CD14-positive monocyte (primary cell): Measurements from ENCODE around the gene IGF1R. TPM values are rescaled to one million over a fixed set of nuclear protein-coding genes. Genes with fewer than 3 reads are reported as not detected.

Source experiments
- DNase-seq, 3 donors: peaks; one replicate each; pipeline ENCODE4 v3.0.0-alpha.2; 2011 to 2022
- H2AFZ ChIP-seq: 2 replicates; pipeline ENCODE4 v1.6.0; 2012; ENCODE audit warnings: mild to moderate bottlenecking, low read depth, low read length, inconsistent platforms; ENCODE audit not compliant: insufficient read depth, poor library complexity, severe bottlenecking
- H3K27ac ChIP-seq, 2 donors: 1 replicate in 1 of 2; 2 replicates in 1 of 2; pipeline ENCODE4 v1.5.1; 2012 to 2013; ENCODE audit warnings: low read length in 2 of 2, control low read depth in 1 of 2, inconsistent platforms in 1 of 2, low read depth in 1 of 2, mild to moderate bottlenecking in 1 of 2
- H3K27me3 ChIP-seq, 2 donors: one replicate each; pipeline versions ENCODE4 v1.6.0 to v1.6.1; 2011 to 2013; ENCODE audit warnings: low read length in 2 of 2; ENCODE audit not compliant: control insufficient read depth in 2 of 2, insufficient read depth in 2 of 2
- H3K36me3 ChIP-seq, 2 donors: replicated peaks in 1 of 2; 1 replicate in 1 of 2; 2 replicates in 1 of 2; pipeline versions ENCODE4 v1.5.1 to v1.6.1; 2012 to 2013; ENCODE audit warnings: low read length in 2 of 2, control low read depth in 1 of 2, inconsistent platforms in 1 of 2, mild to moderate bottlenecking in 1 of 2; ENCODE audit not compliant: insufficient read depth in 2 of 2, control insufficient read depth in 1 of 2
- H3K4me1 ChIP-seq, 2 donors: 1 replicate in 1 of 2; 2 replicates in 1 of 2; pipeline versions ENCODE4 v1.5.1 to v1.6.1; 2012 to 2013; ENCODE audit warnings: low read length in 2 of 2, control low read depth in 1 of 2, inconsistent platforms in 1 of 2, mild to moderate bottlenecking in 1 of 2, moderate library complexity in 1 of 2; ENCODE audit not compliant: insufficient read depth in 2 of 2, control insufficient read depth in 1 of 2
- H3K4me2 ChIP-seq: replicated peaks from 2 replicates; pipeline ENCODE3; 2012; ENCODE audit warnings: low read length, moderate library complexity, mild to moderate bottlenecking; ENCODE audit not compliant: poor library complexity, severe bottlenecking; ENCODE audit errors: extremely low read depth
- H3K4me3 ChIP-seq, 3 experiments: fragments of 200-600 bp in 1 of 3; sonication (generic) in 1 of 3; replicated peaks in 1 of 3; 1 replicate in 2 of 3; 2 replicates in 1 of 3; pipeline ENCODE4 v1.5.1; 2011 to 2013; ENCODE audit warnings: low read length in 3 of 3, mild to moderate bottlenecking in 3 of 3, control low read depth in 2 of 3, low read depth in 2 of 3, inconsistent platforms in 1 of 3, moderate library complexity in 1 of 3
- H3K79me2 ChIP-seq: 2 replicates; pipeline ENCODE4 v1.6.0; 2012; ENCODE audit warnings: mild to moderate bottlenecking, control low read depth, inconsistent platforms, low read length, moderate library complexity; ENCODE audit not compliant: insufficient read depth
- H3K9ac ChIP-seq: 2 replicates; pipeline ENCODE4 v1.6.0; 2017; ENCODE audit warnings: low read length, mild to moderate bottlenecking; ENCODE audit not compliant: insufficient read depth, poor library complexity, severe bottlenecking
- H3K9me3 ChIP-seq, 2 donors: replicated peaks in 1 of 2; 1 replicate in 1 of 2; 2 replicates in 1 of 2; pipeline versions ENCODE4 v1.5.1 to v1.6.1; 2012 to 2013; ENCODE audit warnings: low read length in 2 of 2, control low read depth in 1 of 2; ENCODE audit not compliant: control insufficient read depth in 1 of 2, insufficient read depth in 1 of 2
- H4K20me1 ChIP-seq: 2 replicates; pipeline ENCODE4 v1.6.0; 2012; ENCODE audit warnings: mild to moderate bottlenecking, low read length, control low read depth, moderate library complexity; ENCODE audit not compliant: insufficient read depth
- H3K27ac Mint-ChIP-seq, 7 donors: one replicate each; pipeline ENCODE4 v1.8.0; 2020; ENCODE audit warnings: mild to moderate bottlenecking in 7 of 7, mixed read lengths in 7 of 7, moderate library complexity in 6 of 7, inconsistent platforms in 2 of 7
- H3K27me3 Mint-ChIP-seq, 3 donors: one replicate each; pipeline ENCODE4 v1.8.0; 2021 to 2022; ENCODE audit warnings: low read depth in 3 of 3, mild to moderate bottlenecking in 3 of 3, mixed read lengths in 3 of 3, moderate library complexity in 3 of 3, inconsistent platforms in 1 of 3
- H3K36me3 Mint-ChIP-seq, 2 donors: one replicate each; pipeline ENCODE4 v1.8.0; 2020; ENCODE audit warnings: mixed read lengths in 2 of 2, inconsistent platforms in 1 of 2, mild to moderate bottlenecking in 1 of 2
- H3K4me1 Mint-ChIP-seq: one replicate; pipeline ENCODE4 v1.8.0; 2020; ENCODE audit warnings: mild to moderate bottlenecking, mixed read lengths
- H3K4me3 Mint-ChIP-seq, 2 donors: one replicate each; pipeline ENCODE4 v1.8.0; 2020; ENCODE audit warnings: mild to moderate bottlenecking in 2 of 2, mixed read lengths in 2 of 2, moderate library complexity in 1 of 2
- H3K9me3 Mint-ChIP-seq, 7 donors: one replicate each; pipeline ENCODE4 v1.8.0; 2020 to 2022; ENCODE audit warnings: mixed read lengths in 7 of 7, mild to moderate bottlenecking in 6 of 7, moderate library complexity in 6 of 7, inconsistent platforms in 2 of 7
- CTCF ChIP-seq: fragments of 200-600 bp; IDR thresholded peaks from one replicate; pipeline ENCODE4 v1.8.0; 2022; ENCODE audit warnings: antibody characterized with exemption, mild to moderate bottlenecking
- WGBS: methylation state at CpG from one replicate; pipeline ENCODE4 v1.1.5; 2013; ENCODE audit warnings: missing lambda C conversion rate; ENCODE audit not compliant: insufficient coverage; 5-methylcytosine and 5-hydroxymethylcytosine counted together
- intact Hi-C, 2 donors: fragments of 100-400 bp; cut with micrococcal nuclease; formaldehyde crosslinking; loops; one replicate each; pipeline versions ENCODE4 v1.15.0 to v1.15.1; 2023
- polyA plus RNA-seq, 3 donors: library from polyadenylated mRNA; depleted of rRNA in 1 of 3; unstranded in 2 of 3; stranded (reverse) in 1 of 3; fragments of 300-500 nt in 2 of 3; fragments of >200 nt in 1 of 3; fragmentation: Illumina TruSeq in 2 of 3; gene quantifications; 1 replicate in 2 of 3; 2 replicates in 1 of 3; pipeline ENCODE4 v1.2.3, GENCODE V29; 2012 to 2021

IGF1R gene
- polyA plus RNA-seq, 3 donors: 0.35 to 4.9 (median 0.67) TPM

- H3K27me3 ChIP-seq: no peaks in the 10 kb centered on the region
- 90% methylated on average over 2 of the region's 3 CpGs for WGBS
- H3K4me1 ChIP-seq: peaks cover 7 to 10% of the 10 kb centered on the region in 2 donors
- peaks cover 79% of the 10 kb centered on the region for H3K79me2 ChIP-seq
- H3K36me3 Mint-ChIP-seq: no peaks in the 10 kb centered on the region
- H3K27ac ChIP-seq: no peak overlapping the region
- intact Hi-C loops: no loop called here
- H3K9me3 Mint-ChIP-seq: no peaks in the 10 kb centered on the region
- no peak overlapping the region for H3K4me3 ChIP-seq
- DNase-seq: no peak
- peak overlapping the region in 1 of 7 donors; percentile 64 for H3K27ac Mint-ChIP-seq
- H3K4me3 Mint-ChIP-seq: no peak overlapping the region
- no peak overlapping the region for H2AFZ ChIP-seq
- no peaks in the 10 kb centered on the region for H3K9me3 ChIP-seq
- no peak overlapping the region for H3K9ac ChIP-seq
- H3K27me3 Mint-ChIP-seq: peaks cover 0 to 5% (median 2%) of the 10 kb centered on the region in 3 donors
- H4K20me1 ChIP-seq: peaks cover 87% of the 10 kb centered on the region
- H3K36me3 ChIP-seq: no peaks in the 10 kb centered on the region
- H3K4me2 ChIP-seq: no peak overlapping the region
- TF ChIP-seq CTCF: no peak
- H3K4me1 Mint-ChIP-seq: peaks cover 37% of the 10 kb centered on the region
Measured at GRCh38 chr15:98794748-98795147, 146.4 kb downstream of the IGF1R start.

- H2AFZ ChIP-seq: no peak overlapping the region
- H3K27ac Mint-ChIP-seq: peak overlapping the region in 2 of 7 donors; percentile 48 to 65
- no peaks in the 10 kb centered on the region for H3K36me3 ChIP-seq
- no peaks in the 10 kb centered on the region for H3K36me3 Mint-ChIP-seq
- no peak overlapping the region for H3K4me2 ChIP-seq
- H3K4me1 ChIP-seq: peaks cover 19 to 22% of the 10 kb centered on the region in 2 donors
- peaks cover 69% of the 10 kb centered on the region for H3K79me2 ChIP-seq
- H3K27me3 Mint-ChIP-seq: peaks cover 0 to 6% (median 2%) of the 10 kb centered on the region in 3 donors
- no peak overlapping the region for H3K4me3 Mint-ChIP-seq
- no peak for DNase-seq
- H3K4me3 ChIP-seq: no peak overlapping the region
- 97% methylated on average over 6 of the region's 10 CpGs for WGBS
- H4K20me1 ChIP-seq: peaks cover 91% of the 10 kb centered on the region
- peaks cover 0 to 2% (median 0%) of the 10 kb centered on the region in 7 donors for H3K9me3 Mint-ChIP-seq
- no peak for TF ChIP-seq CTCF
- no peaks in the 10 kb centered on the region for H3K27me3 ChIP-seq
- H3K4me1 Mint-ChIP-seq: peaks cover 42% of the 10 kb centered on the region
- no peak overlapping the region for H3K9ac ChIP-seq
- intact Hi-C loops: no loop called here
- no peak overlapping the region for H3K27ac ChIP-seq
- no peaks in the 10 kb centered on the region for H3K9me3 ChIP-seq
Measured at GRCh38 chr15:98795980-98796379, 147.6 kb downstream of the IGF1R start.
